GM21447 (cell line): ENCODE measurements around the gene ZBTB4.
A peak's percentile ranks its signal among the peaks of the same experiment; 100 is the strongest.
"Not testable (repeated sequence)": the region's sequence is repeated elsewhere in the genome, so short reads cannot be mapped to it uniquely, and the experiment has no call there.

Source experiments
- ATAC-seq: cut with Tn5 transposase; IDR thresholded peaks from one replicate; pipeline ENCODE4 v1.9.1; 2021; ENCODE audit not compliant: unreplicated experiment

Gene ZBTB4

DNA sequence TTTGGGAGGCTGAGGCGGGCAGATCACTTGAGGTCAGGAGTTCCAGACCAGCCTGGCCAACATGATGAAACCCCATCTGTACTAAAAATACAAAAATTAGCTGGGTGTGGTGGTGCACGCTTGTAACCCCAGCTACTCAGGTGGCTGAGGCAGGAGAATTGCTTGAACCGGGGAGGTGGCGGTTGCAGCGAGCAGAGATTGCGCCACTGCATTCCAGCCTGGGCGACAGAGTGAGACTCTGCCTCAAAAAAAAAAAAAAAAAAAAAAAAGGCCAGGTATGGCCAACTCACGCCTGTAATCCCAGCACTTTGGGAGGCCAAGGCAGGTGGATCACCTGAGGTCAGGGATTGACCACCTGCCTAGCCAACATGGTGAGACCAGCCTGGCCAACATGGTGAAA, 4.7 kb downstream of the ZBTB4 start:
- ATAC-seq = not testable (repeated sequence)

GRCh38 chr17:7471729-7472128, 7.7 kb downstream of the ZBTB4 start:
- ATAC-seq = no peak

DNA sequence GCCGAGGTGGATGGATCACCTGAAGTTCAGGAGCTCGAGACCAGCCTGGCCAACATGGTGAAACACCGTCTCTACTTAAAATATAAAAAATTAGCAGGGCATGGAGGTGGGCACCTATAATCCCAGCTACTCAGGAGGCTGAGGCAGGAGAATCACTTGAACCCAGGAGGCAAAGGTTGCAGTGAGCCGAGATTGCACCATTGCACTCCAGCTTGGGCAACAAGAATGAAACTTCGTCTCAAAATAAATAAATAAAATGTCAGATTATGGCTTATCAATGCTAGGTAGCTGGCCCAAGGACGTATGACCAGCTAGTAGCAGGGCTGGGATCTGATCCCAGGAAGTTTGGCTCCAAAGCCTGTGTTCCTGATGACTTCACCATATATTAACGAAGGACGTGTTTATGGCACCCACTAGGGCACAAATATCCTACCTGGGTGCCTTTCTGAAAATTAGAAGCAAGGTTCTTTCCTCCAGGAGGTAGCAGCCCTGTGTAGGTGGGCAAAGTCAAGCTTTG, 8.9 kb downstream of the ZBTB4 start:
- not testable (repeated sequence) for ATAC-seq

- not testable (repeated sequence) for ATAC-seq
These were observed 9.6 kb downstream of the ZBTB4 start for GRCh38 chr17:7469843-7470242.

GRCh38 chr17:7468804-7469389, 10.5 kb downstream of the ZBTB4 start:
- no peak for ATAC-seq

DNA sequence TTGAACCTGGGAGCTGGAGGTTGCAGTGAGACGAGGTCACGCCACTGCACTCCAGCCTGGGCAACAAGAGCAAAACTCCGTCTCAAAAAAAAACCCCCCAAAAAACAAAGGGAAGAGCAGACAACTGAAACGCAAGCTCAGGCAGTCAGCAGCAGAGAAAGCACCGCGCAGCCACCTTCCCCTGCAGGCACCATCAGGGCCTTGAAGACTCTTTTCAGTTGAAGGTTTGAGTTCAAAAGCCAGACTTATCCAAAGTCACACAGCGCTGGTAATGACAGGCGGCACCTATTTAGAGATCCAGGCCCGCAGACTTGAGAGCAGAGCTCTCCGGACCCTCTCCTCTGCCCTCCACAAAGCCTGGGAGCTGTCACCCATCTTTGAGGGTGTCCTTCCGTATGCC, 11.1 kb downstream of the ZBTB4 start:
- no peak for ATAC-seq

DNA sequence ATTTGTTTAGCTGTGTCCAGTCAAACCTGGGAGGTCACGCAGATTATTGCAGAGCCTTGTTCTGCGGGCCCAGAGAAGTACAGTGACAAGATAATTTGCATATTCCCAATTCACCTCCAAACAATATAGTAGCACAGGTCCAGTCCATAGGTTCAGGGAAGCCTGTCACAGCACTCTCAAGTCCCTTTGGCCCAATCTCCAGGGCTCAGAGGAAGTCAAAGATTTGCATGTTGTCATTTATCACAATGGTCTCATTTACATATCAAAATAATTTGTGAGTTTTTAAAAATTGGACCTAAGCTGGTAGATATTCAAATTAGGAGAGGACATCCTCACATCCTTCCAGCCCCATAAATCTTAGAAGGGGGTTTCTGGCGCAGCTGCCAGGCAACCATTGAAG, 11.9 kb downstream of the ZBTB4 start:
- ATAC-seq = no peak

DNA sequence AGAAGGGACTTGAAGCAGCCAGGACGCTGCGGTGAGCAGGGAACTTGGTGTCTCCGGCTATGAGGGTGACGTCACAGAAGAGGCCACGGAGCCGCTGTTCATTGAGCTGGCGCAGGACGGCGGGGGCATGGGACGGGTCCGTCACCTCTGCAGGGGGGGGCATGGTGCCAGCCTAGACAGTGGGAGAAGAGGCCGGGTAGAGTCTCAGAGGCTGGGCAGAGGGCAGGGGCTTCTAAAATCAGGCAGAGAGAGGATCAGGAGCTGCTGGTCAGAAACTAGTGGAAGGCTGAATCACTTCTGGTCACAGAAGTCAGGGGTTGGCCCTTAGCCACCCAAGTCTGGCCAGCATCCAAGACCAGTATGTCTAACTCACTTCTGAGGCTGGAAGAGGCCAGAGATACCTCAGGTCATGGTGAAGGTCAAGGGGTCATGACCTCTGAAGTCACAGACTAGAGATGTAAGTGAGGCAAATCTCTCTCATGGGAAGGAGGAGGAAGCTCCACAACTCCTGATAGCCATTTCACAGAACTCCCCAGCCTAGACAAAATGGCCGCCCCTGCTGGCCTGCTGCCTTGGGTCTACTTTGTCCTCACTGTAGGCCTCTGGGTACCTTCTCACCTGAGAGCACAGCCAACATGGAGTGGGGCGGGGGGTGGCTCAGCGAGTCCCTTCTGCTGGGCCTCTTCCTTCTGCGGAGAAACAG, 12.6 kb downstream of the ZBTB4 start:
- ATAC-seq = no peak

DNA sequence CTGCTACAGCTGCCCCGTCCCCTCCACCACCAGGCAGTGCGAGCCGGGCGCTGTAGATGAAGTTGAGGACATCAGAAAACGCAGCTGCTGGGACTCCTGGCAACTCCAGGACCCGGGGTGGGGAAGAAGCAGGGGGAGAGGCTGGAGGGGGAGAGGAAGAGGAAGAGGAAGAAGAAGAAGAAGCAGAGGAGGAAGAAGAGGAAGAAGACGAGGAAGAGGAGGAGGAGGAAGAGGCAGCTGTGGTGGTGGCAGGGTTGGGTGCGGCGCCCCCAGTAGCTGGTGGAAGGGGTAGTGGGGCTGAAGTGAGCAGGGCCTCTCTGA, 13.2 kb downstream of the ZBTB4 start:
- no peak for ATAC-seq

DNA sequence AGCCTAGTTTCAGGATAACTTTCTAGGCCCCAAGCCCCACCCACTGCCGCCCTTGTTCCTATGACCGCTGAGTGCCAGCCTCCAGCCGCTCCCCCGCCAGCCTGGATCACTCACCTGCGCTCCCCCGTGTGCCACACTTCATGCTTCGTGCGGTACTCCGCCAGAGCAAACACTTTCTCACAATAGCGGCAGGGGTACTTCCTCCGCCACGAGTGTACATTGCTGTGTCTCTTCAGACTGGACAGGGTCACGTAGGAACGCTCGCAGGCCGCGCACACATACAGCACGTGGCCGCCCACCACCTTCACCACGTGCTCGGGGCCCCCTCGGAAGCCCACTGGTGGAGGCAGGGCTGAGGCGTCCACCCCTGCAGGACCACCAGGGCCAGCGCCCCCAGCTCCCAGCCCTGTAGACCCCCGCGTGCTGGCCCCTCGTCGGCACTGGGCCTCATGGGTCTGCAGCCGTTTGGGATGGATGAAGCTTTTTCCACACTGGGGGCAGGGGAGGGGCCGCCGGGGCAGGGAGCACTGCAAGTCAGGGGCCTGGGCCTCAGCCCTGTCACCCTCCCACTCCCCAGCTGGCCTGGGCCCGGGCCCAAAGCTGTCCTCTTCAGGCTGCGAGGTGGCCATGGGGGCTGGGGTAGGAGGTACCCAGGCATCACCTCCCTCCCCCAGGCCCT, 13.7 kb downstream of the ZBTB4 start:
- no peak for ATAC-seq

DNA sequence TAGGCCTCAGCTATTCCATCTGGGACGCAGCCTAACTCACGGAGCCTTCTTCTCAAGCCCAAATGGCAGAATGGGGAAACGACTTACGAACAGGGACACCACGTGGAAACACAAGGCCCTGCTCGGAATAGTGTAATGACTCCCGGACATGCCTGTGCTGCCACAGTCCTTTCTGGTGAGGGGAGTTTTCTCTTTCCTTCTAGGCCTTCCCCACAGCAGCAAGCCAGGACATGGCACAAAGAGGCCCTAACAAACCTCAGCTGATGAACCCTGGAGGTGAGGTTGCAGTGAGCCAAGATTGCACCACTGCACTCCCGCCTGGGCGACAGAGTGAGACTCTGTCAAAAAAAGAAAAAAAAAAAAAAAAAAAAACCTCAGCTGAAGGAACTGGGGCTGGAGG, 15.3 kb downstream of the ZBTB4 start:
- ATAC-seq = no peak

- ATAC-seq = no peak
These were observed 16.0 kb downstream of the ZBTB4 start for GRCh38 chr17:7463372-7463846.

- ATAC-seq = no peak
These were observed 16.7 kb downstream of the ZBTB4 start for GRCh38 chr17:7462474-7463371.

- no peak for ATAC-seq
These were observed 18.4 kb downstream of the ZBTB4 start for GRCh38 chr17:7460850-7461660.

DNA sequence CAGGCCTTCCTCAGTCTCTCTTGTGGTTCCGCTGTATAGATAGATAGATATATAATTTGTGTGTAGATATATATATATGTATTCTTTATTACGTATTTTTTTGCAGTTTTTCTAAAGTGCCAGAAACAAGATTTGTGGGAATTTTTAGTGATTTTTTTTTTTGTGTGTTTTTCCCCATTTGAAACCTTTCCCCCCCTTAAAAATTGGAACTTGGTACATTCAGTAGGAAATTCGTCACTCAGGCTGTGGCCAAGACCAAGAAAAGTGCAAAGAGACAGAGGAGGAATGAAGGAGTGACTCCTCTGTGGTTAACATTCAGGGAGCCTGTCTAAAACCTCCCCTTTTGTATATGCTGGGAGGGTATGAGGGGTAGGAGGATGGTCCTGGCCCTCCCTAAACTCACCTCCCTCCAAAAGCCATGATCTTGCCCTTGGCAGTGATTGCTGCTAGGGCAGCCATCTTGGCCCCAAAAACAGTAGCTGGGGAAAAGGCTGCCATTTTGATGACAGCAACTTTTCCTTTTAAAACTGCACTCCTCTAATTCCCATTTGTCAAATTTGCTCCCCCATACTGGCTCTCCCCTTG, 19.4 kb downstream of the ZBTB4 start:
- ATAC-seq = no peak

GRCh38 chr17:7448461-7448860, 31.0 kb downstream of the ZBTB4 start:
- ATAC-seq = no peak

DNA sequence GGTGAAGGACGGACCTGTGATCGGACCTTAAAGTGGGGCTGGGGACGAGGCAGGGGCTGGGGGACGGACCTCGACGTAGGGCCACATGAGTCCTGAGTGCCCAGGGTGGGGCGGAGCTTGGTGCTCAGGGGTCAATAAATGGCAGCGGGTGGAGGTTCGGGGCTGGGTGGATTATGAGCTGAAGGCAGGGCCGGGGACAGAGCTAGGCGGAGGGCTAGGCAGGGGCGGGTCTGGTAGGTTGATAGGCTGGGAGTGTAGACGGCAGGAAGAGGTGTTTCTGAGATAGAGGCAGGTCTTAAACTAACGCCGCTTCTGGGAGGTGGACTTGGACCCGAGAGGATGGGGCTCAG, 33.8 kb downstream of the ZBTB4 start:
- peak; percentile 21 for ATAC-seq

DNA sequence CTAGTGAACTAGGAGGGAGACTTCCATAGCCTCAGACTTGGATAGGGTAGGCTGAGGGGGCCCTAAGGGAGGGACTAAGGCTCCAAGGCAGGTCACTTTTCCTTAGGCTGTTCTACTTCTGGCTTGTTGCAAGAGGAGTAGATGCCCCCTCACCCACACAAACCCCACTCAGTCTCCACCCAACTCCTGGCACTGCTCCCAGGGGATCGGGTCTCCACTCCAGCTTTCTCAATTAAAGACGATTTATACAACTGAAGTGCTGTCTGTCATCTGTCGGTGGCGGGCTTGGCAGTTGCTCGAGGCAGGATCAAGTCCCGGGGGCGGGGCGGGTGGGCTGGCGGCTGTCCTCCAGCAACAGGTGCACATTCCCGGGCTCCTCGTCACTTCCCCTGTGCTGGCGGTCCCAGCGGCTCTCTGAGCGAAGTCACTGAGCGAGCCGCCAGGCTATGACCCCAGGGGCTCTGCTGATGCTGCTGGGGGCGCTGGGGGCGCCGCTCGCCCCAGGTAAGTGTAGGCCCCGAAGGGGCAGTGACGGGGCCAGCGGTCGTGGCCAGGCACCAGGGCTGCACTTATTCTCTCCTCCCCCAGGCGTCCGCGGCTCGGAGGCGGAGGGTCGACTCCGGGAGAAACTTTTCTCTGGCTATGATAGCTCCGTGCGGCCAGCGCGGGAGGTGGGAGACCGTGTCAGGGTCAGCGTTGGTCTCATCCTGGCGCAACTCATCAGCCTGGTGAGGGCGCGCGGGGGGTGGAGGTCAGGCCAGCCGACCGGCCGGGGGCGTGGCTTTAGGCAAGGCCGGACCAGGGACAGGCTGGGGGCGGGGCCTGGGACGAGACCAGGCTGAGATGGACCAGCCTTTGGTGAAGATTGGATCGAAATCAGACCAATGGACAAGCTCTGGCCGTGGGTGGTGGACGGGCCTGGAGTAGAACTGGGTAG, 34.5 kb downstream of the ZBTB4 start, which contains the start of gene CHRNB1:
Gene CHRNB1 (plus strand): TSS at position 380 of the 937 bp plus-strand sequence. CDS start 67 bp downstream, at position 447.
- peak; percentile 43 for ATAC-seq
